NCI-H526 treated with DMSO at 0.1 percent for 48 hours (cell line): Measurements from ENCODE around the gene CTDP1.

Experiments used
- DNase-seq: peaks from one replicate; lab custom pipeline; 2025; lab: John Stamatoyannopoulos, UW

CTDP1 gene

GRCh38 chr18:79679552-79680099, at the start of gene CTDP1:
CTDP1 (plus strand) TSS chr18:79679803; CDS start chr18:79679948, 145 bp downstream.
- DNase-seq: peak; percentile 70

GRCh38 chr18:79630281-79631095, 49.1 kb upstream of the CTDP1 start:
- no peak for DNase-seq

- DNase-seq: no peak
These were observed 48.5 kb upstream of the CTDP1 start for GRCh38 chr18:79631096-79631507.

GRCh38 chr18:79631761-79632446, 47.7 kb upstream of the CTDP1 start:
- DNase-seq: no peak

GRCh38 chr18:79632765-79633164, 46.8 kb upstream of the CTDP1 start:
- DNase-seq: no peak

GRCh38 chr18:79634186-79634585, 45.4 kb upstream of the CTDP1 start:
- DNase-seq: no peak

- DNase-seq: no peak
These were observed 44.8 kb upstream of the CTDP1 start for GRCh38 chr18:79634593-79635426.

- no peak for DNase-seq
These were observed 44.2 kb upstream of the CTDP1 start for GRCh38 chr18:79635427-79635726.

- DNase-seq: no peak
These were observed 42.3 kb upstream of the CTDP1 start for GRCh38 chr18:79637181-79637920.

- no peak for DNase-seq
These were observed 41.4 kb upstream of the CTDP1 start for GRCh38 chr18:79637921-79638909.

- no peak for DNase-seq
These were observed 40.4 kb upstream of the CTDP1 start for GRCh38 chr18:79639072-79639829.

GRCh38 chr18:79640064-79640672, 39.4 kb upstream of the CTDP1 start:
- no peak for DNase-seq

- no peak for DNase-seq
These were observed 38.7 kb upstream of the CTDP1 start for GRCh38 chr18:79640875-79641274.

- no peak for DNase-seq
These were observed 37.7 kb upstream of the CTDP1 start for GRCh38 chr18:79641722-79642497.

- no peak for DNase-seq
These were observed 37.0 kb upstream of the CTDP1 start for GRCh38 chr18:79642626-79643025.

GRCh38 chr18:79643054-79643984, 36.3 kb upstream of the CTDP1 start:
- no peak for DNase-seq

GRCh38 chr18:79644006-79644665, 35.5 kb upstream of the CTDP1 start:
- no peak for DNase-seq
